K562 (cell line): ENCODE results near the gene MKS1. TPM values are rescaled to one million over a fixed set of nuclear protein-coding genes. Genes with fewer than 3 reads are reported as not detected.
A peak's percentile ranks its signal among the peaks of the same experiment; 100 is the strongest.

ENCODE experiments used
- ATAC-seq: fragments of 200-7000 bp; cut with Tn5 transposase; 3 replicates; pipeline ENCODE4 v1.9.1; 2020; ENCODE audit warnings: moderate library complexity
- BruUV-seq: library from RNA; stranded (reverse); fragments of 400-500 nt; replicated peaks from 2 replicates; lab custom pipeline; 2021; lab: Mats Ljungman, UMichigan
- CTCF ChIA-PET: fragments of 300-600 bp; formaldehyde crosslinking; extraction: SDS; loops from one replicate; lab custom pipeline; 2021; ENCODE audit warnings: low intra/inter-chr PET ratio; lab: Yijun Ruan, JAX
- POLR2A ChIA-PET: fragments of 300-600, 350-650 bp; sonication (Branson Sonifier 250); formaldehyde crosslinking; extraction: SDS; loops from one replicate; lab custom pipeline; 2021; ENCODE audit warnings: antibody characterized with exemption, inconsistent platforms; lab: Yijun Ruan, JAX
- DNase-seq, 4 experiments: peaks; one replicate each; pipeline versions ENCODE4 v3.0.0 to v3.0.0-alpha.2; 2011 to 2018; ENCODE audit warnings: low spot score in 3 of 4, mixed read lengths in 3 of 4; ENCODE audit errors: extremely low read depth in 1 of 4
- FAIRE-seq: peaks from 2 replicates; lab custom pipeline; 2011; peaks lifted over from hg19 to GRCh38; lab: Jason Lieb, UNC
- H2AFZ ChIP-seq: 2 replicates; pipeline ENCODE4 v1.6.0; 2011; ENCODE audit warnings: low read depth, low read length, control low read depth, inconsistent platforms
- H3K27ac ChIP-seq: fragments of 200-600 bp; 3 replicates; pipeline ENCODE4 v1.8.0; 2011; ENCODE audit warnings: low read depth, mild to moderate bottlenecking, control low read depth, inconsistent platforms, low read length, moderate library complexity, mixed read lengths; ENCODE audit errors: extremely low read depth
- H3K27me3 ChIP-seq, 2 experiments: fragments of 300-600 bp in 1 of 2; 2 replicates in 1 of 2; 3 replicates in 1 of 2; pipeline versions ENCODE4 v1.6.0 to v1.8.0; 2011; ENCODE audit warnings: inconsistent platforms in 2 of 2, low read length in 2 of 2, mild to moderate bottlenecking in 1 of 2, mixed read lengths in 1 of 2, moderate library complexity in 1 of 2; ENCODE audit not compliant: control insufficient read depth in 2 of 2, insufficient read depth in 2 of 2
- H3K36me3 ChIP-seq: fragments of 300-600 bp; 3 replicates; pipeline ENCODE4 v1.8.0; 2011; ENCODE audit warnings: mild to moderate bottlenecking, low read length, inconsistent platforms; ENCODE audit not compliant: control insufficient read depth, insufficient read depth
- H3K4me1 ChIP-seq, 2 experiments: fragments of 200-600 bp in 1 of 2; replicated peaks in 1 of 2; 2 replicates in 1 of 2; 3 replicates in 1 of 2; pipeline versions ENCODE4 v1.5.1 to v1.8.0; 2011; ENCODE audit warnings: inconsistent platforms in 2 of 2, low read length in 2 of 2, mild to moderate bottlenecking in 1 of 2, mixed read lengths in 1 of 2, moderate library complexity in 1 of 2; ENCODE audit not compliant: control insufficient read depth in 2 of 2, insufficient read depth in 2 of 2
- H3K4me2 ChIP-seq: 2 replicates; pipeline ENCODE4 v1.6.1; 2011; ENCODE audit warnings: low read length, control low read depth, inconsistent platforms, mixed read lengths; ENCODE audit not compliant: insufficient read depth
- H3K4me3 ChIP-seq: fragments of 200-600 bp; sonication (generic), shearing (Covaris generic); 2 replicates; pipeline ENCODE4 v1.5.1; 2016; ENCODE audit warnings: control low read depth, inconsistent platforms
- H3K79me2 ChIP-seq: fragments of 200-600 bp; 3 replicates; pipeline ENCODE4 v1.8.0; 2011; ENCODE audit warnings: low read length, inconsistent platforms; ENCODE audit not compliant: control insufficient read depth, insufficient read depth
- H3K9ac ChIP-seq, 2 experiments: 2 replicates each; pipeline versions ENCODE4 v1.6.0 to v1.6.1; 2011; ENCODE audit warnings: low read depth in 2 of 2, low read length in 2 of 2, control low read depth in 1 of 2, inconsistent platforms in 1 of 2, mild to moderate bottlenecking in 1 of 2, mixed read lengths in 1 of 2; ENCODE audit not compliant: insufficient read depth in 1 of 2
- H3K9me1 ChIP-seq: one replicate; pipeline ENCODE4 v1.6.0; 2011; ENCODE audit warnings: inconsistent platforms, mild to moderate bottlenecking, low read length, moderate library complexity; ENCODE audit not compliant: control insufficient read depth, insufficient read depth
- H3K9me3 ChIP-seq: replicated peaks from 2 replicates; pipeline ENCODE4 v1.5.1; 2011; ENCODE audit warnings: low read depth, low read length, inconsistent platforms; ENCODE audit not compliant: control insufficient read depth, insufficient read depth
- H4K20me1 ChIP-seq: replicated peaks from 2 replicates; pipeline ENCODE4 v1.6.1; 2011; ENCODE audit warnings: low read length, inconsistent platforms, mixed read lengths; ENCODE audit not compliant: control insufficient read depth, insufficient read depth
- BMI1 ChIP-seq: fragments of 150-350 bp; IDR thresholded peaks from 2 replicates; pipeline ENCODE4 v1.6.1; 2014; ENCODE audit warnings: low read length
- EHMT2 ChIP-seq: fragments of 450-650 bp; IDR thresholded peaks from 2 replicates; pipeline ENCODE4 v1.6.1; 2018; ENCODE audit warnings: antibody characterized with exemption
- MIER1 ChIP-seq: fragments of 450-650 bp; IDR thresholded peaks from 2 replicates; pipeline ENCODE4 v1.6.1; 2016; ENCODE audit warnings: antibody characterized with exemption, mild to moderate bottlenecking, low read depth
- NKRF ChIP-seq: fragments of 450-650 bp; IDR thresholded peaks from 2 replicates; pipeline ENCODE4 v1.6.1; 2016; ENCODE audit warnings: borderline replicate concordance
- REST ChIP-seq, 2 experiments: fragments of 450-650 bp; formaldehyde crosslinking in 1 of 2; IDR thresholded peaks; 2 replicates each; pipeline versions ENCODE4 v1.4.0 to v1.6.1; 2014 to 2020; ENCODE audit warnings: mild to moderate bottlenecking in 2 of 2, borderline replicate concordance in 1 of 2, low read depth in 1 of 2
- RFX1 ChIP-seq: fragments of 450-650 bp; IDR thresholded peaks from 2 replicates; pipeline ENCODE4 v1.6.1; 2016; ENCODE audit warnings: mild to moderate bottlenecking, moderate library complexity
- whole genome bisulfite sequencing: fragments of 100-300 bp; shearing (Covaris generic); methylation state at CpG from one replicate; pipeline ENCODE4 v1.1.6; 2016; ENCODE audit warnings: low coverage, mixed read lengths; ENCODE audit not compliant: insufficient coverage; ENCODE audit errors: missing lambda C conversion rate; 5-methylcytosine and 5-hydroxymethylcytosine counted together
- in situ Hi-C: fragments of 300-500 bp; cut with MboI; formaldehyde crosslinking; loops from 4 replicates; pipeline ENCODE4 v1.15.0; 2018; ENCODE audit warnings: inconsistent platforms, mixed read lengths
- intact Hi-C: fragments of 100-400 bp; cut with micrococcal nuclease; formaldehyde crosslinking; loops from 2 replicates; pipeline ENCODE4 v1.14.2; 2022
- polyA plus RNA-seq, 8 experiments: library from polyadenylated mRNA; depleted of rRNA in 4 of 8; stranded (reverse) in 5 of 8; unstranded in 3 of 8; fragments of >200 nt; fragmentation: Nextera tagmentation in 2 of 8; fragmentation: Illumina TruSeq in 1 of 8; extraction: Ambion mirVana in 2 of 8; extraction: Trizol in 1 of 8; gene quantifications; 2 replicates each; pipeline versions ENCODE4 v1.2.1 to v1.2.3, GENCODE V29; 2011 to 2014; ENCODE audit warnings: inconsistent platforms in 1 of 8, missing spikeins in 1 of 8
- total RNA-seq, 7 experiments: library from RNA; depleted of rRNA in 6 of 7; stranded (reverse); fragments of >200 nt in 6 of 7; fragmentation: Illumina TruSeq in 2 of 7; extraction: Trizol in 2 of 7; gene quantifications; 2 replicates each; pipeline versions ENCODE4 v1.2.1 to v1.2.3, GENCODE V29; 2011 to 2021; ENCODE audit warnings: low replicate concordance in 1 of 7

Gene MKS1
- total and polyA plus RNA-seq, 9 of the 15 experiments (the other 6 are each of a cell fraction or from before 2014, with no cell fraction given), result 16.3 to 31.0 (median 25.9) TPM

- intact Hi-C loops, result no loop called here
- peak; percentile 60 for FAIRE-seq
- CTCF ChIA-PET, result no interaction called here
Measured at GRCh38 chr17:58165981-58166380, 53.1 kb downstream of the MKS1 start.

More at GRCh38 chr17:58165981-58166380, 53.1 kb downstream of the MKS1 start:
- H3K27ac ChIP-seq, result no peak overlapping the region
- no peaks in the 10 kb centered on the region for H3K79me2 ChIP-seq
- no peak overlapping the region for H3K4me2 ChIP-seq
- no peaks in the 10 kb centered on the region; the same call in 1 of the 2 replicates for H4K20me1 ChIP-seq
- H3K27me3 ChIP-seq, result peaks cover 21 to 38% of the 10 kb centered on the region in 2 experiments
- H2AFZ ChIP-seq, result no peak overlapping the region
- H3K9me3 ChIP-seq, result no peaks in the 10 kb centered on the region
- ATAC-seq, result no peak
- H3K36me3 ChIP-seq, result no peaks in the 10 kb centered on the region
- in situ Hi-C loops, result loop anchor here (5.0 kb wide), 1 partner anchor 39 kb away; no protein-coding TSS in a partner anchor
- 0% methylated on average over 2 of the region's 2 CpGs for WGBS
- no peaks in the 10 kb centered on the region for H3K9me1 ChIP-seq
- no TSS peak for BruUV-seq
- no peaks in the 10 kb centered on the region for H3K4me1 ChIP-seq
- H3K4me3 ChIP-seq, result no peak overlapping the region
- peak; percentile 92 for TF ChIP-seq REST (IDR thresholded peaks at IDR 0.05; ENCODE audit: borderline replicate concordance)
- no peak for TF ChIP-seq REST (CRISPR knock-in tag; IDR thresholded peaks at IDR 0.05; ENCODE audit: low read depth)
- TF ChIP-seq BMI1, result no peak
- TF ChIP-seq RFX1, result peak; percentile 66
- TF ChIP-seq EHMT2, result peak; percentile 78; the same call in 1 of the 2 replicates
- TF ChIP-seq MIER1, result 0 out of 2 replicates have a peak, but pooled peaks have one; percentile 33
- TF ChIP-seq NKRF, result no peak
- no peak overlapping the region for H3K9ac ChIP-seq
- POLR2A ChIA-PET, result no interaction called here
- no peak for DNase-seq
